ENCODE measurements around the gene TECPR1.

DNA sequence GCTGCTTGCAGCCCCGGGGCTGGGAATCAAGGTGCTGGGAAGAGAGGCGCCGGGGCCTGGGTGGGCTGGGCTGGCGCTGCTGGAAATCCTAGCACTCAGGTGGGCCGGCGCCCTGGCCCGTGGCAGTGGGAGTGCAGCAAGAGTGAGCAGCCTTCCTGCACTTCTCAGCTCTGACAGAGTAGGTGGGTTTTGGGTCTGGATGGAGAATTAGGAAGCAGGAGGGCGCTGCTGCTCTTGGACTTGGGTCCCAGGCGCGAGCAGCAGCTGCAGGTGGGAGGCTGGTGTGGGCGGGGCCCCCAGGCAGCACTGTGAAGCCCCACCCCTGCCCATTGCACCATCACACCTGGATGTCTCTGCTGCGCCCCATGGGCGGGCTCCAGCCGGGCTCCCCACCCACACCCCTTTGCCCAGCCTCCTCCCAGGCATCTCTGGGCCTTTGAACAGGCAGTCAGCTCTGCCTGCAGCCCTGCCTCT is 35.5 kb upstream of the TECPR1 start:
- TF ChIP-seq, protein P1, sequence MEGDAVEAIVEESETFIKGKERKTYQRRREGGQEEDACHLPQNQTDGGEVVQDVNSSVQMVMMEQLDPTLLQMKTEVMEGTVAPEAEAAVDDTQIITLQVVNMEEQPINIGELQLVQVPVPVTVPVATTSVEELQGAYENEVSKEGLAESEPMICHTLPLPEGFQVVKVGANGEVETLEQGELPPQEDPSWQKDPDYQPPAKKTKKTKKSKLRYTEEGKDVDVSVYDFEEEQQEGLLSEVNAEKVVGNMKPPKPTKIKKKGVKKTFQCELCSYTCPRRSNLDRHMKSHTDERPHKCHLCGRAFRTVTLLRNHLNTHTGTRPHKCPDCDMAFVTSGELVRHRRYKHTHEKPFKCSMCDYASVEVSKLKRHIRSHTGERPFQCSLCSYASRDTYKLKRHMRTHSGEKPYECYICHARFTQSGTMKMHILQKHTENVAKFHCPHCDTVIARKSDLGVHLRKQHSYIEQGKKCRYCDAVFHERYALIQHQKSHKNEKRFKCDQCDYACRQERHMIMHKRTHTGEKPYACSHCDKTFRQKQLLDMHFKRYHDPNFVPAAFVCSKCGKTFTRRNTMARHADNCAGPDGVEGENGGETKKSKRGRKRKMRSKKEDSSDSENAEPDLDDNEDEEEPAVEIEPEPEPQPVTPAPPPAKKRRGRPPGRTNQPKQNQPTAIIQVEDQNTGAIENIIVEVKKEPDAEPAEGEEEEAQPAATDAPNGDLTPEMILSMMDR (IDR thresholded peaks at IDR 0.05): no peak
- TF ChIP-seq POLR2A (IDR thresholded peaks at IDR 0.05): no peak
